Limb (tissue), 2 donors: ENCODE results near the gene SLC66A2.

ENCODE experiments used
- DNase-seq, 2 donors: peaks; one replicate each; pipeline ENCODE4 v3.0.0-alpha.2; 2016; ENCODE audit errors: extremely low spot score in 2 of 2

The SLC66A2 gene

GRCh38 chr18:79852561-79853302 is 98.7 kb downstream of the SLC66A2 start:
- no peak for DNase-seq
